ENCODE results near the gene OR4D9. TPM values are rescaled to one million over a fixed set of nuclear protein-coding genes. Genes with fewer than 3 reads are reported as not detected.
"Not testable (repeated sequence)": the region's sequence is repeated elsewhere in the genome, so short reads cannot be mapped to it uniquely, and the experiment has no call there.

The OR4D9 gene
- total RNA-seq, 4 donors from 2014 or later = not detected

- Histone ChIP-seq H3K27me3 (no peaks in the 10 kb centered on the region), H3K4me1 (no peaks in the 10 kb centered on the region), H3K4me3 (no peak overlapping the region), H3K9me3 (no peaks in the 10 kb centered on the region), H3K27ac (no peak overlapping the region), H3K36me3 (no peaks in the 10 kb centered on the region)
- 71 to 81% methylated on average over 3 of the region's 3 CpGs for WGBS, 2 donors
- intact Hi-C loops (cut with DNase I) = no loop called here
- DNase-seq = no peak
- no peak for TF ChIP-seq POLR2A (IDR thresholded peaks at IDR 0.05)
- TF ChIP-seq, protein P1, sequence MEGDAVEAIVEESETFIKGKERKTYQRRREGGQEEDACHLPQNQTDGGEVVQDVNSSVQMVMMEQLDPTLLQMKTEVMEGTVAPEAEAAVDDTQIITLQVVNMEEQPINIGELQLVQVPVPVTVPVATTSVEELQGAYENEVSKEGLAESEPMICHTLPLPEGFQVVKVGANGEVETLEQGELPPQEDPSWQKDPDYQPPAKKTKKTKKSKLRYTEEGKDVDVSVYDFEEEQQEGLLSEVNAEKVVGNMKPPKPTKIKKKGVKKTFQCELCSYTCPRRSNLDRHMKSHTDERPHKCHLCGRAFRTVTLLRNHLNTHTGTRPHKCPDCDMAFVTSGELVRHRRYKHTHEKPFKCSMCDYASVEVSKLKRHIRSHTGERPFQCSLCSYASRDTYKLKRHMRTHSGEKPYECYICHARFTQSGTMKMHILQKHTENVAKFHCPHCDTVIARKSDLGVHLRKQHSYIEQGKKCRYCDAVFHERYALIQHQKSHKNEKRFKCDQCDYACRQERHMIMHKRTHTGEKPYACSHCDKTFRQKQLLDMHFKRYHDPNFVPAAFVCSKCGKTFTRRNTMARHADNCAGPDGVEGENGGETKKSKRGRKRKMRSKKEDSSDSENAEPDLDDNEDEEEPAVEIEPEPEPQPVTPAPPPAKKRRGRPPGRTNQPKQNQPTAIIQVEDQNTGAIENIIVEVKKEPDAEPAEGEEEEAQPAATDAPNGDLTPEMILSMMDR (IDR thresholded peaks at IDR 0.05) = no peak
These were observed 31.0 kb upstream of the OR4D9 start for GRCh38 chr11:59480359-59480758.

- no peak for DNase-seq
These were observed 9.4 kb upstream of the OR4D9 start for GRCh38 chr11:59501931-59502330.

DNA sequence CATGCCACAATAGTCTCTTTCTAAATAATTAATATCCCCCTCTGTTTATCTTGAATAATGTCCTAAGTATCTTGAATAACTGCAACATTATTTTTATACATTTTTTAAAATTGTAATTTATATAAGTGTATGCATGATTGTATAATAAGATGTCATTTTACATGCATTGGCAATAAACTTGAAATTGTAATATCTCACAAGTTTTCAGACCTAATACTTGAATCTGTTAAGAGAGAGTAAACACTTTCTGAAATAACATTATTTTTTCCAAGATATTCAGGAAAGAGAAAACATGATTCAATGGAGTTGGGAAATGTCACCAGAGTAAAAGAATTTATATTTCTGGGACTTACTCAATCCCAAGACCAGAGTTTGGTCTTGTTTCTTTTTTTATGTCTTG is 8.1 kb upstream of the OR4D9 start, which contains the start of gene OR4D11:
Gene OR4D11, plus strand, starts transcription at position 301 of the 400 bp plus-strand sequence. Its CDS starts 0 bp downstream, at position 301.
- Histone ChIP-seq H3K27ac (no peak within 1 kb of the TSS), H3K4me1 (no peaks in the 10 kb centered on the region), H3K4me3 (no peak within 1 kb of the TSS), H3K9me3 (no peaks in the 10 kb centered on the region), H3K36me3 (no peaks in the 10 kb centered on the region), H3K27me3 (no peaks in the 10 kb centered on the region)
- TF ChIP-seq, protein P1 (IDR thresholded peaks at IDR 0.05) = no peak
- no peak for TF ChIP-seq POLR2A (IDR thresholded peaks at IDR 0.05)
- intact Hi-C loops (cut with DNase I) = no loop called here
- no peak for DNase-seq

More at GRCh38 chr11:59501931-59502330, 9.4 kb upstream of the OR4D9 start:
- no peaks in the 10 kb centered on the region for H3K27me3 ChIP-seq
- no peaks in the 10 kb centered on the region for H3K36me3 ChIP-seq
- no peaks in the 10 kb centered on the region for H3K9me3 ChIP-seq
- intact Hi-C loops (cut with DNase I) = no loop called here
- TF ChIP-seq POLR2A (IDR thresholded peaks at IDR 0.05) = no peak
- TF ChIP-seq, protein P1 (IDR thresholded peaks at IDR 0.05) = no peak
- no peak overlapping the region for H3K4me3 ChIP-seq
- no peak overlapping the region for H3K27ac ChIP-seq
- no peaks in the 10 kb centered on the region for H3K4me1 ChIP-seq
- 23 to 56% methylated on average over 1 of the region's 1 CpG for WGBS, 2 donors

GRCh38 chr11:59511675-59512074 is 336 bp downstream of the OR4D9 start:
- WGBS, 2 donors = 46 to 50% methylated on average over 1 of the region's 1 CpG
- no peak overlapping the region for H3K27ac ChIP-seq
- no peak for TF ChIP-seq POLR2A (IDR thresholded peaks at IDR 0.05)
- TF ChIP-seq, protein P1 (IDR thresholded peaks at IDR 0.05) = no peak
- H3K4me1 ChIP-seq = no peaks in the 10 kb centered on the region
- H3K9me3 ChIP-seq = no peaks in the 10 kb centered on the region
- intact Hi-C loops (cut with DNase I) = no loop called here
- DNase-seq = no peak
- no peaks in the 10 kb centered on the region for H3K27me3 ChIP-seq
- H3K4me3 ChIP-seq = no peak overlapping the region
- H3K36me3 ChIP-seq = no peaks in the 10 kb centered on the region

GRCh38 chr11:59520139-59520538 is 8.8 kb downstream of the OR4D9 start:
- WGBS, 2 donors = 35 to 49% methylated on average over 2 of the region's 2 CpGs
- DNase-seq; H3K9me3 ChIP-seq; H3K4me1 ChIP-seq; H3K4me3 ChIP-seq; H3K27ac ChIP-seq; intact Hi-C loops (cut with DNase I); H3K36me3 ChIP-seq; H3K27me3 ChIP-seq: not testable (repeated sequence)

GRCh38 chr11:59520741-59521140 is 9.4 kb downstream of the OR4D9 start:
- Histone ChIP-seq H3K36me3 (no peaks in the 10 kb centered on the region), H3K27ac (no peak overlapping the region), H3K27me3 (no peaks in the 10 kb centered on the region), H3K9me3 (no peaks in the 10 kb centered on the region), H3K4me1 (no peaks in the 10 kb centered on the region), H3K4me3 (no peak overlapping the region)
- DNase-seq = no peak
- 74 to 85% methylated on average over 5 of the region's 5 CpGs for WGBS, 2 donors
- intact Hi-C loops (cut with DNase I) = no loop called here
- no peak for TF ChIP-seq POLR2A (IDR thresholded peaks at IDR 0.05)

Measured in esophagus squamous epithelium (tissue), 5 donors.